Measurements from ENCODE around the gene CTXN2.

DNA sequence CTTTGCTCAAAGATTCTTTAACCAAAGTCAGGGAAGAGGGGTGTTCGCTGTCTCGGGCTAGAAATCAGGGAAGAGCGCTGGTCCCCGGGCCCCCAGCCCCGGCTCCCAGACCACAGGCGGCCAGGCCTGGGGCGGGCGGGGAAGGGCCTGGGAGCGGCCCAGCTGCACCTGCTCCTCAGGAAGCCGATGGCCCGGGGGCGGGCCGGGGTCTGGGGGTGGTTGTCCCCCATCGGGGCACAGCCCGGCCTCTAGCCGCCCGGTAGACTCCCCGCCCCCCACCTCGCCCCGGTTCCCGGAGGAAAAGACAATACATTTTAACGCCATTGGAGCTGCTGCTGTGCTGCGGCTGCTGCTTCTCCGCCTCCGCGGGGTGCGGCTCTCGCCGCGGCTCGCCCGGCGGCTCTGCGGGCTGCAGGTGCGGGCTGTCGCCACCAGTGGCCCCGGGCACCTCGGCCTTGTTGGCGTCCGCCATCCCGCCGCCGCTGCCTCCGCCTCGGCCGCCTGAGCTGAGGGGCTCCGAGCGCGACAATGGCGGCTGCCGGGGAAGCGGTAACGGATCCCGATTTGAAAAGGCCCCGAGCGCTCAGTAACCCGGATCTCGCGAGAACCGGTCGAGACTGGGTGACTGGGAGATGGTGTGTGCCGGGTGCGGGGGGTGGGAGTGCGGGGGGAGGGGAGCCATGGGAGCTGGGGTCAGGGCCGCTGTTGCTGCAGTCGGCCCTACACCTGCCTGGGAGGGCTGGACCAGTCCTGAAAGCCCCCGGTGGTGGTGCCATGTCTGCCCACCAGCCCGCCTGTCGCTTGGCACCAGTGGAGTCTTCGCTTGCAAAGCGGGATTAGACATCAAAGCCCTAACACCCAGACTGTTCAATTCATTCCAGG, 13.5 kb upstream of the CTXN2 start, which contains the start of gene MYEF2:
- TF ChIP-seq GABPA (IDR thresholded peaks at IDR 0.05; ENCODE audit: low read depth) (no peak), SUPT20H (IDR thresholded peaks at IDR 0.05; ENCODE audit: borderline replicate concordance, control insufficient read depth, low read depth, low read length) (no peak), NR2F1 (conservative IDR thresholded peaks at IDR 0.05) (no peak; the same call in 1 of the 2 replicates), RAD21 (IDR thresholded peaks at IDR 0.05; ENCODE audit: insufficient read depth, low read depth, low read length) (no peak), NR2C2 (IDR thresholded peaks at IDR 0.05; ENCODE audit: borderline replicate concordance, control insufficient read depth, insufficient read length, low read depth) (no peak)
- TF ChIP-seq, protein P1, sequence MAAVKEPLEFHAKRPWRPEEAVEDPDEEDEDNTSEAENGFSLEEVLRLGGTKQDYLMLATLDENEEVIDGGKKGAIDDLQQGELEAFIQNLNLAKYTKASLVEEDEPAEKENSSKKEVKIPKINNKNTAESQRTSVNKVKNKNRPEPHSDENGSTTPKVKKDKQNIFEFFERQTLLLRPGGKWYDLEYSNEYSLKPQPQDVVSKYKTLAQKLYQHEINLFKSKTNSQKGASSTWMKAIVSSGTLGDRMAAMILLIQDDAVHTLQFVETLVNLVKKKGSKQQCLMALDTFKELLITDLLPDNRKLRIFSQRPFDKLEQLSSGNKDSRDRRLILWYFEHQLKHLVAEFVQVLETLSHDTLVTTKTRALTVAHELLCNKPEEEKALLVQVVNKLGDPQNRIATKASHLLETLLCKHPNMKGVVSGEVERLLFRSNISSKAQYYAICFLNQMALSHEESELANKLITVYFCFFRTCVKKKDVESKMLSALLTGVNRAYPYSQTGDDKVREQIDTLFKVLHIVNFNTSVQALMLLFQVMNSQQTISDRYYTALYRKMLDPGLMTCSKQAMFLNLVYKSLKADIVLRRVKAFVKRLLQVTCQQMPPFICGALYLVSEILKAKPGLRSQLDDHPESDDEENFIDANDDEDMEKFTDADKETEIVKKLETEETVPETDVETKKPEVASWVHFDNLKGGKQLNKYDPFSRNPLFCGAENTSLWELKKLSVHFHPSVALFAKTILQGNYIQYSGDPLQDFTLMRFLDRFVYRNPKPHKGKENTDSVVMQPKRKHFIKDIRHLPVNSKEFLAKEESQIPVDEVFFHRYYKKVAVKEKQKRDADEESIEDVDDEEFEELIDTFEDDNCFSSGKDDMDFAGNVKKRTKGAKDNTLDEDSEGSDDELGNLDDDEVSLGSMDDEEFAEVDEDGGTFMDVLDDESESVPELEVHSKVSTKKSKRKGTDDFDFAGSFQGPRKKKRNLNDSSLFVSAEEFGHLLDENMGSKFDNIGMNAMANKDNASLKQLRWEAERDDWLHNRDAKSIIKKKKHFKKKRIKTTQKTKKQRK (IDR thresholded peaks at IDR 0.05; ENCODE audit: low read depth, low read length) = no peak
